ENCODE results near the gene MED23. TPM values are rescaled to one million over a fixed set of nuclear protein-coding genes. Genes with fewer than 3 reads are reported as not detected.
"Not testable (repeated sequence)": the region's sequence is repeated elsewhere in the genome, so short reads cannot be mapped to it uniquely, and the experiment has no call there.

Gene MED23
- total RNA-seq, 1 donor from 2014 or later, result 20.8 TPM

DNA sequence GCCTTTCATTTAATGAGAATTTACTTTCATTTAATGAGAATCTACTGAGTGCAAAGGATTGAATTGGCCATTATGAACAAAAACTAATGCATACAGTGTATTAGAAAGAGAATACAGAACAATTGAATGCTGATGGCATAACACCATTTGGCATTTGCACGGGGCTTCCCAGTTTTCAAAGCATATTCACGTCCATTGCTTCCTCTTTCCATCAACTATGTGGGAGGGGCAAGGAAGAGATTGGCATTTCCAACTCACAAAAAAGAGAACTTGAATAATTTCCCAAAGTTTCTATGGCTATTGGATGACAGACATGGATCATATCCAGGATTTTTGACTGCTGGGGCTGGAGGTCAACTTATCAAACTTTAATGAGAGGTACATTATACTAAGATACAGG, 78.2 kb downstream of the MED23 start:
- TF ChIP-seq, protein P1, sequence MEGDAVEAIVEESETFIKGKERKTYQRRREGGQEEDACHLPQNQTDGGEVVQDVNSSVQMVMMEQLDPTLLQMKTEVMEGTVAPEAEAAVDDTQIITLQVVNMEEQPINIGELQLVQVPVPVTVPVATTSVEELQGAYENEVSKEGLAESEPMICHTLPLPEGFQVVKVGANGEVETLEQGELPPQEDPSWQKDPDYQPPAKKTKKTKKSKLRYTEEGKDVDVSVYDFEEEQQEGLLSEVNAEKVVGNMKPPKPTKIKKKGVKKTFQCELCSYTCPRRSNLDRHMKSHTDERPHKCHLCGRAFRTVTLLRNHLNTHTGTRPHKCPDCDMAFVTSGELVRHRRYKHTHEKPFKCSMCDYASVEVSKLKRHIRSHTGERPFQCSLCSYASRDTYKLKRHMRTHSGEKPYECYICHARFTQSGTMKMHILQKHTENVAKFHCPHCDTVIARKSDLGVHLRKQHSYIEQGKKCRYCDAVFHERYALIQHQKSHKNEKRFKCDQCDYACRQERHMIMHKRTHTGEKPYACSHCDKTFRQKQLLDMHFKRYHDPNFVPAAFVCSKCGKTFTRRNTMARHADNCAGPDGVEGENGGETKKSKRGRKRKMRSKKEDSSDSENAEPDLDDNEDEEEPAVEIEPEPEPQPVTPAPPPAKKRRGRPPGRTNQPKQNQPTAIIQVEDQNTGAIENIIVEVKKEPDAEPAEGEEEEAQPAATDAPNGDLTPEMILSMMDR (IDR thresholded peaks at IDR 0.05; ENCODE audit: insufficient read depth, low read length, poor library complexity, severe bottlenecking), result no peak
- no peak for DNase-seq (ENCODE audit: low read depth)
- H3K27me3 ChIP-seq (ENCODE audit: control insufficient read depth, insufficient read depth, low read length), result no peaks in the 10 kb centered on the region
- no peaks in the 10 kb centered on the region for H3K36me3 ChIP-seq (ENCODE audit: control insufficient read depth, insufficient read depth, low read length)
- no peak overlapping the region for H3K4me3 ChIP-seq (ENCODE audit: low read depth, low read length)

DNA sequence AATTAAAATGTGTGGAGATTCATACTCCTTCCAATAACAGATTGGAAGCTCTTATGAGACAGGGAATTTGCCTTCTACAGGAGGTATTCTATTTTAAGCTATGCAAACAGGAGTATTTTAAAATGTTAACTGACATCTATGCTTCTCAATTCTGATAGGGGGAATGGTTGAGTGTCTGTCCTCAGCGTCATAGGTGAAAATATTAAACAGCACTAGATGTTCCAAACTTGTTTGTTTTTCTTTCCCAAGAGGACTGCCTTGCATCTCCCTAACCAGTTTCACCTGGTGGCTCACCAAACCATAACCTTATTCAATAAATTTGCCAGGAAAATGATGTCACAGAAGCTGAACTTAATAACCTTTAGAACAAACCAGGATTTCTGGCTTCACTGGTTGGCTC, 79.6 kb downstream of the MED23 start:
- Histone ChIP-seq H3K36me3 (ENCODE audit: control insufficient read depth, insufficient read depth, low read length) (no peaks in the 10 kb centered on the region), H3K4me3 (ENCODE audit: low read depth, low read length) (no peak overlapping the region), H3K27me3 (ENCODE audit: control insufficient read depth, insufficient read depth, low read length) (no peaks in the 10 kb centered on the region)
- no peak for DNase-seq (ENCODE audit: low read depth)
- TF ChIP-seq, protein P1 (IDR thresholded peaks at IDR 0.05; ENCODE audit: insufficient read depth, low read length, poor library complexity, severe bottlenecking), result no peak

DNA sequence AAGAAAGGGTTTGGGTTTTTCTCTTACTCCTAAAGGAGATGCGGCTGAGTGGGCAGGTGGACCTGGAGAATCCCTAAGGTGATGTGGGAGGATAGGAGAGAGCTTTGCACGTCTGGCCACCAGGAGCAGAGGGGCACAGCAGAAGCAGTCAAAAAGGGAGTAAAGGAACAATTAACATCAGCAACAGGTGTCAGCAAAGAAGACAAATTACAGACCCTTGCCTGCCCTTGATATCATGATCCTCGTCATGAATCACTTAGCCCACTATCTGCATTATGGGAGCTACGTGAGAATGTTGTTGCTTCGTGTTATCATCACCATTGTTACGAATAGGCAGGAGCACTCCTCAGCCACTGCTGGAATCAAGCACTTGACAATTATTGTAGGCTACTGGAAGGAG, 80.6 kb downstream of the MED23 start:
- TF ChIP-seq, protein P1 (IDR thresholded peaks at IDR 0.05; ENCODE audit: insufficient read depth, low read length, poor library complexity, severe bottlenecking), result no peak
- DNase-seq (ENCODE audit: low read depth), result no peak
- no peaks in the 10 kb centered on the region for H3K36me3 ChIP-seq (ENCODE audit: control insufficient read depth, insufficient read depth, low read length)

DNA sequence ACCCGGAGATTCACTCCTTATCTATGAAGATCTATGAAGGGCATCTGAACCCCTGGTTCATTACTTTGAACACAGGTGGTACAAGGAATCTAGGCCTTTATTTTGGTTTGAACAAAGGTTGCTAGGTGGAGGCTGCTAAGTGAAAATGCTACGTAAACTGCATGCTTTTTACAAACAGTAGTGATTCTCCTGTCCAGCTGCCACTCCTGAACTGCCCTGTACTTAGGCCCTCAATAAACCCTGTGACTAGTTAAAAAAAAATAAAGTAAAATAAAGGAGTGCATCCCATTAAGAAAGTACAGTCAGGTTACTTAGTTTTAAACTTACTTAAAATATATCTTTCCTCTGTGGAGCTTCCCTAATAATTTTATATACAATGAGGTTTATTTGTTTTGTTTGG, 82.7 kb downstream of the MED23 start:
- DNase-seq (ENCODE audit: low read depth), result no peak
- TF ChIP-seq, protein P1 (IDR thresholded peaks at IDR 0.05; ENCODE audit: insufficient read depth, low read length, poor library complexity, severe bottlenecking), result no peak
- Histone ChIP-seq H3K4me3 (ENCODE audit: low read depth, low read length) (no peak overlapping the region), H3K36me3 (ENCODE audit: control insufficient read depth, insufficient read depth, low read length) (no peaks in the 10 kb centered on the region), H3K27me3 (ENCODE audit: control insufficient read depth, insufficient read depth, low read length) (no peaks in the 10 kb centered on the region)

More for the DNA sequence above, 80.6 kb downstream of the MED23 start:
- Histone ChIP-seq H3K4me3 (ENCODE audit: low read depth, low read length) (no peak overlapping the region), H3K27me3 (ENCODE audit: control insufficient read depth, insufficient read depth, low read length) (no peaks in the 10 kb centered on the region)

DNA sequence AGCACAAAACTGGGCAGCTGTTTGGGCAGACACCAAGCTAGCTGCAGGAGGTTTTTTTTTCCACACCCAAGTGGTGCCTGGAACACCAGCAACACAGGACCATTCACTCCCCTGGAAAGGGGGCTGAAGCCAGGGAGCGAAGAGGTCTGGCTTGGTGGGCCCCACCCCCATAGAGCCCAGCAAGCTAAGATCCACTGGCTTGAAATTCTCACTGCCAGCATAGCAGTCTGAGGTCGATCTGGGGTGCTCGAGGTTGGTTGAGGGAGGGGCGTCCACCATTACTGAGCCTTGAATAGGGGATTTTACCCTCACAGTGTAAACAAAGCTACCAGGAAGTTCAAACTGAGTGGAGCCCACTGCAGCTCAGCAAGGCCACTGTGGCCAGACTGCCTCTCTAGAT, 89.4 kb downstream of the MED23 start:
- not testable (repeated sequence) for H3K36me3 ChIP-seq (ENCODE audit: control insufficient read depth, insufficient read depth, low read length); H3K27me3 ChIP-seq (ENCODE audit: control insufficient read depth, insufficient read depth, low read length); H3K4me3 ChIP-seq (ENCODE audit: low read depth, low read length); DNase-seq (ENCODE audit: low read depth)

DNA sequence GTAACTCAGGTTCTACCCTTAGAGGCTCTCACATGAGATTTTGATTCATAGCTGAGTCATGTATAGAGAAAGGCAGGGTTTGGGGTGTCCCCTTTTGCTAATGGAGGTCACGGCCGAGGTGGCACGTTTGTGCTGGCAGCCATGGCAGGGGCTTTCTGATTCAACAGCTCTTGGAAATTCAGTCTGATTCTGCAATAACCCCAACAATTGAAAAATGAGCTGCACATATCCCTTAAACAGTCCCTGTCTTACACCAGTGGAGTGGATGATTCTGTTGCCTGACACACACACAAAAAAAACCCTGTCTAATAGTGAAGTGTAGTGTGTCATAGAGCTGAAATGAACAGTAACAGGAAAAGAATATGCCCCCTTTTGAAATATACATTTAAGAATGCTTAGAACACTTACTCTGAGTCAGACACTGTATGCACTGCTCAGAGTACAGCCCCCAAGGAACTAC, 95.4 kb downstream of the MED23 start:
- H3K27me3 ChIP-seq (ENCODE audit: control insufficient read depth, insufficient read depth, low read length), result no peaks in the 10 kb centered on the region
- no peak for DNase-seq (ENCODE audit: low read depth)
- TF ChIP-seq, protein P1 (IDR thresholded peaks at IDR 0.05; ENCODE audit: insufficient read depth, low read length, poor library complexity, severe bottlenecking), result no peak
- no peak overlapping the region for H3K4me3 ChIP-seq (ENCODE audit: low read depth, low read length)
- H3K36me3 ChIP-seq (ENCODE audit: control insufficient read depth, insufficient read depth, low read length), result no peaks in the 10 kb centered on the region

DNA sequence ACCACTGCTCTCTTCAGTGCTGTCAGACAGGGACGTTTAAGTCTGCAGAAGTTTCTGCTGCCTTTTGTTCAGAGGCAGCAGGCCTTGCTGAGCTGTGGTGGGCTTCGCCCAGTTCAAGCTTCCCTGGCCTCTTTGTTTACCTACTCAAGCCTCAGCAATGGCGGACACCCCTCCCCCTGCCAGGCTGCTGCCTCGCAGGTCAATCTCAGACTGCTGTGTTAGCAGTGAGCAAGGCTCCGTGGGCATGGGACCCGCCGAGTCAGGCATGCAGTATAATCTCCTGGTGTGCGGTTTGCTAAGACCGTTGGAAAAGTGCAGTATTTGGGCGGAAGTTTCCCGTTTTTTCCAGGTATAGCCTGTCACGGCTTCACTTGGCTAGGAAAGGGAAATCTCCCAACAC, 96.4 kb downstream of the MED23 start:
- not testable (repeated sequence) for H3K27me3 ChIP-seq (ENCODE audit: control insufficient read depth, insufficient read depth, low read length)

DNA sequence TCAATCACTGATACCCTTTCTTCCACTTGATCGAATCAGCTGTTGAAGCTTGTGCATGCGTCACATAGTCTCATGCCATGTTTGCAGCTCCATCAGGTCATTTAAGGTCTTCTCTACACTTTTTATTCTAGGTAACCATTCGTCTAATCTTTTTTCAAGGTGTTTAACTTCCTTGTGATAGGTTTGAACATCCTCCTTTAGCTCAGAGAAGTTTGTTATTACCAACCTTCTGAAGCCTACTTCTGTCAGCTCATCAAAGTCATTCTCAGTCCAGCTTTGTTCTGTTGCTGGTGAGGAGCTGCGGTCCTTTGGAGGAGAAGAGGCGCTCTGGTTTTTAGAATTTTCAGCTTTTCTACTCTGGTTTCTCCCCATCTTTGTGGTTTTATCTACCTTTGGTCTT, 97.1 kb downstream of the MED23 start:
- H3K4me3 ChIP-seq (ENCODE audit: low read depth, low read length); H3K36me3 ChIP-seq (ENCODE audit: control insufficient read depth, insufficient read depth, low read length); H3K27me3 ChIP-seq (ENCODE audit: control insufficient read depth, insufficient read depth, low read length); DNase-seq (ENCODE audit: low read depth): not testable (repeated sequence)

More for the DNA sequence above, 96.4 kb downstream of the MED23 start:
- H3K4me3 ChIP-seq (ENCODE audit: low read depth, low read length); H3K36me3 ChIP-seq (ENCODE audit: control insufficient read depth, insufficient read depth, low read length); DNase-seq (ENCODE audit: low read depth): not testable (repeated sequence)

Data from kidney epithelial cell (primary cell).